Glutamatergic neuron (in vitro differentiated cells): ENCODE data around the gene PLEKHM3. TPM values are rescaled to one million over a fixed set of nuclear protein-coding genes. Genes with fewer than 3 reads are reported as not detected.

Source experiments
- DNase-seq: peaks from one replicate; pipeline ENCODE4 v3.0.0; 2022
- H3K27ac Mint-ChIP-seq: one replicate; pipeline ENCODE4 v1.8.0; 2020; ENCODE audit warnings: mild to moderate bottlenecking, mixed read lengths, inconsistent platforms; ENCODE audit not compliant: unreplicated experiment
- H3K27me3 Mint-ChIP-seq: one replicate; pipeline ENCODE4 v1.8.0; 2020; ENCODE audit warnings: mild to moderate bottlenecking, moderate library complexity, mixed read lengths, inconsistent platforms; ENCODE audit not compliant: unreplicated experiment
- H3K36me3 Mint-ChIP-seq: one replicate; pipeline ENCODE4 v1.8.0; 2020; ENCODE audit warnings: mild to moderate bottlenecking, mixed read lengths, inconsistent platforms; ENCODE audit not compliant: unreplicated experiment
- H3K4me1 Mint-ChIP-seq: one replicate; pipeline ENCODE4 v1.8.0; 2020; ENCODE audit warnings: mild to moderate bottlenecking, low read depth, mixed read lengths, inconsistent platforms; ENCODE audit not compliant: unreplicated experiment
- H3K4me3 Mint-ChIP-seq: one replicate; pipeline ENCODE4 v1.8.0; 2020; ENCODE audit warnings: mild to moderate bottlenecking, mixed read lengths, inconsistent platforms; ENCODE audit not compliant: unreplicated experiment
- H3K9me3 Mint-ChIP-seq: one replicate; pipeline ENCODE4 v1.8.0; 2020; ENCODE audit warnings: mild to moderate bottlenecking, moderate library complexity, mixed read lengths, inconsistent platforms; ENCODE audit not compliant: unreplicated experiment
- CTCF ChIP-seq: fragments of 200-600 bp; sonication (generic); IDR thresholded peaks from one replicate; pipeline ENCODE4 v1.5.0; 2021; ENCODE audit not compliant: partially characterized antibody, unreplicated experiment
- total RNA-seq: library from RNA; stranded (reverse); fragmentation: NEBNext Ultra II Directional; extraction: Animal tissue kit (Norgen Biotek cat#: 25700); gene quantifications from one replicate; pipeline ENCODE4 v1.2.1, GENCODE V29; 2021; ENCODE audit not compliant: unreplicated experiment

The PLEKHM3 gene
- total RNA-seq, 1 donor from 2014 or later: 19.5 TPM

DNA sequence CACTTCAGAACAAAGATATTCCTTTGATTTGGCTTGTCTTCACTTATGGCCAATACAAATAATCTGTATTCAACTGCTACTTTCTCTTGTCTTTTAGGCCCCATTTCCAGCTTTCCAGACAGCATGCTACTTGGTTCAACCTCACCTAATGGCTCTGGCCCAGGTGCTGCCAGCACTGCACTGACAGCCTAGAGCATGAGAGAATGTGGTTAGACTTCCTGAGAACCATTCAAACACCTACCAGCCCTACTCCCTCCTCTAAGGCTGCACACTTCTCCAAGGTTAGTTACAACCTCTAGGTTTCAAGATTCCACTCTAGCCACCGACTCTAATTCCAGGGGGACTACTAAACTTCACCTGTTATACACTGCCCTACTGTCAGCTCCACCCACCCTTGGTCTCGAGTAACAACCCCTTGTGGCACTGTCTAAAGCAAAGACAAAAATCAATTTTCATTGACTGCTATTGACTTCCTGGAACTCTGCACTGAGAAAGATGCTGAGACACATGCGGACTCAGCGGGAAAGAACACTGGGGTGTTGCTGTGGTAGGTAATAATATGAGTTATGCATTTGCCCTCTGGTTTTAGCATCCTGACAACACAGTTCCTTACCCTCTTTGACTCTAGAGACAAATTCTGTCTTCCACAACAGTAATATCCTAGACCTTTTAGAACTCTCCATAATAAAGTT, 38.2 kb downstream of the PLEKHM3 start:
- H3K4me3 Mint-ChIP-seq: no peak overlapping the region
- DNase-seq: no peak
- TF ChIP-seq CTCF: no peak
- H3K27me3 Mint-ChIP-seq: peaks cover 1% of the 10 kb centered on the region
- no peaks in the 10 kb centered on the region for H3K4me1 Mint-ChIP-seq
- H3K36me3 Mint-ChIP-seq: no peaks in the 10 kb centered on the region
- H3K9me3 Mint-ChIP-seq: peaks cover 7% of the 10 kb centered on the region
- H3K27ac Mint-ChIP-seq: no peak overlapping the region

DNA sequence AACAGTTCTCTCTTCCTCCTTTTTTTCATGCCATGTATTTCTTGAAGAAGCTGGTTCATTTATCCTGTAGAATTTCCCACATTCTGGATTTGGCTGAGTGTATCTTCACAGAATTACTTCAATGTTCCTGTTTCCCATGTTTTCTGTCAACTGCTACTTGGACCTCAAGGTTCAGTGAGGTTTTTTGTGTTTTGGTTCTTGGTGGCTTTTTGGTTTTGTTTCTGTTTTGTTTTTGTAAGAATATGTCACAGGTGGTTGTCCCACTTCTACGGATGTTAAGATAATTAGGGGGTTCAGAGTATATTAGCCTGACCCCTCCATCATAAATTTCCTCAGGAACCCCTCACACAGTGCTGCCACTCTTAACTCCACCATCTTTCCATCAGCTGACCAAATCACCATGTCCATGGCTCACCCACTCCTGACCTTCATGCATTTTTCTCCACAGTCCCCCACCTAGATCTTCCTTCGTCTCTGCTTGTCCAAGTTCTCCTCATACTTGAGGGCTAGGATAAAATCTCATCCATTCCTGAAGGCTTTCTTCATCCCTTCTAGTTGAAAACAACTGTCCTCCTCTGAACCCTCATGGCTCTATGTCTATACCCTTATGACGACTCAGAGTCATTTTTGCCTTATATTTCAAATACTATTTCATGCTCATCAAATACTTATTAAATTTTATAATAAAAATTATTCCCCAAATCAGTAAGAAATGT, 40.4 kb downstream of the PLEKHM3 start:
- Mint-ChIP-seq H3K27me3 (peaks cover 1% of the 10 kb centered on the region), H3K36me3 (no peaks in the 10 kb centered on the region), H3K4me3 (no peak overlapping the region), H3K27ac (no peak overlapping the region), H3K9me3 (peaks cover 7% of the 10 kb centered on the region), H3K4me1 (no peaks in the 10 kb centered on the region)
- TF ChIP-seq CTCF: no peak
- DNase-seq: no peak

GRCh38 chr2:207983641-207984042, 41.7 kb downstream of the PLEKHM3 start:
- no peak for TF ChIP-seq CTCF
- Mint-ChIP-seq H3K36me3 (no peaks in the 10 kb centered on the region), H3K9me3 (peaks cover 7% of the 10 kb centered on the region), H3K4me1 (no peaks in the 10 kb centered on the region), H3K27me3 (peaks cover 1% of the 10 kb centered on the region), H3K4me3 (no peak overlapping the region), H3K27ac (no peak overlapping the region)
- DNase-seq: no peak

- H3K36me3 Mint-ChIP-seq: no peaks in the 10 kb centered on the region
- no peaks in the 10 kb centered on the region for H3K27me3 Mint-ChIP-seq
- H3K27ac Mint-ChIP-seq: no peak overlapping the region
- H3K4me1 Mint-ChIP-seq: no peaks in the 10 kb centered on the region
- H3K9me3 Mint-ChIP-seq: peaks cover under 1% of the 10 kb centered on the region
- DNase-seq: no peak
- TF ChIP-seq CTCF: no peak
- no peak overlapping the region for H3K4me3 Mint-ChIP-seq
Observed at GRCh38 chr2:207978177-207978948, 47.0 kb downstream of the PLEKHM3 start.
